Parathyroid adenoma (tissue), 2 donors: ENCODE data around the gene CHID1.

Experiments used
- H2AFZ ChIP-seq: fragments of 300-600 bp; sonication (generic); one replicate; pipeline ENCODE4 v1.7.0; 2017; ENCODE audit warnings: antibody characterized with exemption, mild to moderate bottlenecking
- H3K27ac ChIP-seq: fragments of 300-600 bp; sonication (generic); one replicate; pipeline ENCODE4 v1.7.0; 2017
- H3K27me3 ChIP-seq: fragments of 300-600 bp; sonication (generic); one replicate; pipeline ENCODE4 v1.7.0; 2017; ENCODE audit warnings: low read length; ENCODE audit not compliant: control insufficient read depth, insufficient read depth
- H3K36me3 ChIP-seq: fragments of 300-600 bp; sonication (generic); one replicate; pipeline ENCODE4 v1.7.0; 2017; ENCODE audit warnings: low read length; ENCODE audit not compliant: control insufficient read depth, insufficient read depth
- H3K4me1 ChIP-seq: fragments of 300-600 bp; sonication (generic); one replicate; pipeline ENCODE4 v1.7.0; 2017; ENCODE audit warnings: control low read depth
- H3K4me2 ChIP-seq: fragments of 300-600 bp; sonication (generic); one replicate; pipeline ENCODE4 v1.7.0; 2017; ENCODE audit warnings: low read length
- H3K4me3 ChIP-seq: fragments of 300-600 bp; sonication (generic); one replicate; pipeline ENCODE4 v1.7.0; 2017; ENCODE audit warnings: low read depth, low read length
- H3K79me2 ChIP-seq: fragments of 300-600 bp; sonication (generic); one replicate; pipeline ENCODE4 v1.7.0; 2017; ENCODE audit warnings: control low read depth
- H3K9ac ChIP-seq: fragments of 300-600 bp; sonication (generic); one replicate; pipeline ENCODE4 v1.7.0; 2017; ENCODE audit warnings: mild to moderate bottlenecking
- H3K9me3 ChIP-seq: fragments of 300-600 bp; sonication (generic); one replicate; pipeline ENCODE4 v1.7.0; 2017; ENCODE audit warnings: low read length; ENCODE audit not compliant: control insufficient read depth
- CTCF ChIP-seq: fragments of 300-600 bp; sonication (generic); IDR thresholded peaks from one replicate; pipeline ENCODE4 v1.7.0; 2017; ENCODE audit warnings: antibody characterized with exemption, mild to moderate bottlenecking
- donor health status: primary hyperparathyroidism.

The CHID1 gene

DNA sequence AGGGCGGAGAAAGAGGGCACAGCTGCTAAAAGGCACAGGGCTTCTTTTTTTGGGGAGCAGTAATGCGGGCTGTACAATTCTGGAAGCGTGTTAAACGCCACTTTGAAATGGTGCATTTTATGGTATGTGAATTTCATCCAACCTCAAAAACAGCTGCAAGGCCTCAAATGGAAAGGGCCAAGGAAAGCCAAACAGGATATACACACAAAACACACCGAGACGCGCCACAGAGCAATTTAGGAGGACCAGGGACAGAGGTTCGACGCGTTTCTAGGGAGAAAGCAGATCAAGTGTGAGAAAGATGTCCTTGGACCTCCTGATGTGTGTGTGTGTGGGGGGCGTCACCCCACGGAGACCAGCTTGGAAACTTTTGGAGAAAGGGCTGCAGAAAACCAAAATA is 36.9 kb downstream of the CHID1 start:
- no peaks in the 10 kb centered on the region for H3K9me3 ChIP-seq
- no peak for TF ChIP-seq CTCF
- no peaks in the 10 kb centered on the region for H3K27me3 ChIP-seq
- H3K36me3 ChIP-seq = no peaks in the 10 kb centered on the region
- H3K27ac ChIP-seq = no peak overlapping the region
- H3K9ac ChIP-seq = no peak overlapping the region
- H3K4me3 ChIP-seq = no peak overlapping the region
- no peaks in the 10 kb centered on the region for H3K4me1 ChIP-seq
- H2AFZ ChIP-seq = no peak overlapping the region
- H3K79me2 ChIP-seq = no peaks in the 10 kb centered on the region
- H3K4me2 ChIP-seq = no peak overlapping the region

- Histone ChIP-seq H3K4me3 (no peak overlapping the region), H2AFZ (no peak overlapping the region), H3K9ac (no peak overlapping the region), H3K36me3 (no peaks in the 10 kb centered on the region), H3K4me1 (no peaks in the 10 kb centered on the region), H3K27me3 (no peaks in the 10 kb centered on the region), H3K27ac (no peak overlapping the region), H3K79me2 (no peaks in the 10 kb centered on the region), H3K9me3 (no peaks in the 10 kb centered on the region), H3K4me2 (no peak overlapping the region)
- TF ChIP-seq CTCF = no peak
Measured at GRCh38 chr11:872799-873198, 37.8 kb downstream of the CHID1 start.

DNA sequence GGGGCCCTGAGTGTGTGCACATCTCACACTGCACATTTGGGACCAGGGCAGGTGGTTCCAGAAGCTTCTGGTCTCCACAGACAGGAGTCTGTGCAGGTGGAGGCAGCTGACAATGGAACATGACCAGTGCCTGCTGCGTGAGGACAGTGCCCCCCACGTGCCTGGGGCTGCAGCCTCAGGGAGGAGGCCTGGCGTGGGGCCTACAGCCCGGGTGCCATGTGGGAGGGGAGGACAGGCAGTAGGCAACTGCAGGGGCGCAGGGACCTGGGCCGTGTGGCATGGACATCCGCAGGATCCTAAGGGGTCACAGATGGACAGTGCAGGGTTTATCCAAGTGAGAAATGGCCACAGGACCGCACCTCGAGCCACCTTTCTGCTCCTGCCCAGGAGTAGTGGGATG is 39.1 kb downstream of the CHID1 start:
- no peak overlapping the region for H3K9ac ChIP-seq
- no peaks in the 10 kb centered on the region for H3K9me3 ChIP-seq
- H3K4me2 ChIP-seq = no peak overlapping the region
- H3K4me3 ChIP-seq = no peak overlapping the region
- no peaks in the 10 kb centered on the region for H3K4me1 ChIP-seq
- H3K27ac ChIP-seq = no peak overlapping the region
- no peak for TF ChIP-seq CTCF
- no peaks in the 10 kb centered on the region for H3K36me3 ChIP-seq
- H3K79me2 ChIP-seq = no peaks in the 10 kb centered on the region
- H3K27me3 ChIP-seq = no peaks in the 10 kb centered on the region
- H2AFZ ChIP-seq = no peak overlapping the region

GRCh38 chr11:870418-870817 is 40.2 kb downstream of the CHID1 start:
- no peak overlapping the region for H3K4me3 ChIP-seq
- no peaks in the 10 kb centered on the region for H3K36me3 ChIP-seq
- no peaks in the 10 kb centered on the region for H3K79me2 ChIP-seq
- no peaks in the 10 kb centered on the region for H3K27me3 ChIP-seq
- H3K4me1 ChIP-seq = no peaks in the 10 kb centered on the region
- H2AFZ ChIP-seq = no peak overlapping the region
- H3K27ac ChIP-seq = no peak overlapping the region
- H3K4me2 ChIP-seq = no peak overlapping the region
- no peak for TF ChIP-seq CTCF
- H3K9me3 ChIP-seq = no peaks in the 10 kb centered on the region
- no peak overlapping the region for H3K9ac ChIP-seq

GRCh38 chr11:870127-870413 is 40.5 kb downstream of the CHID1 start:
- no peak overlapping the region for H3K9ac ChIP-seq
- no peak overlapping the region for H3K27ac ChIP-seq
- no peak for TF ChIP-seq CTCF
- H3K4me1 ChIP-seq = no peaks in the 10 kb centered on the region
- no peak overlapping the region for H3K4me2 ChIP-seq
- no peaks in the 10 kb centered on the region for H3K36me3 ChIP-seq
- no peak overlapping the region for H3K4me3 ChIP-seq
- no peak overlapping the region for H2AFZ ChIP-seq
- H3K27me3 ChIP-seq = no peaks in the 10 kb centered on the region
- no peaks in the 10 kb centered on the region for H3K79me2 ChIP-seq
- H3K9me3 ChIP-seq = no peaks in the 10 kb centered on the region
